HEK293 (cell line): Measurements from ENCODE around the gene TAF8.

Experiments used
- CTCF ChIA-PET: fragments of 350-600 bp; formaldehyde crosslinking; extraction: SDS; loops from one replicate; lab custom pipeline; 2021; ENCODE audit warnings: antibody characterized with exemption; lab: Yijun Ruan, JAX
- POLR2A ChIA-PET: fragments of 300-600 bp; formaldehyde crosslinking; extraction: SDS; loops from one replicate; lab custom pipeline; 2020; ENCODE audit warnings: antibody characterized with exemption, inconsistent platforms; lab: Yijun Ruan, JAX
- H3K27ac ChIP-seq: fragments of 200-500 bp; sonication (Bioruptor generic); 2 replicates; pipeline ENCODE4 v1.5.1; 2014; ENCODE audit warnings: low read depth, low read length, control low read depth, inconsistent platforms; ENCODE audit errors: extremely low read depth
- H3K36me3 ChIP-seq, 2 experiments: fragments of 200-500 bp in 1 of 2; sonication (Bioruptor generic) in 1 of 2; 1 replicate in 1 of 2; 2 replicates in 1 of 2; pipeline ENCODE4 v1.5.1; 2014 to 2017; ENCODE audit warnings: inconsistent platforms in 2 of 2, low read length in 2 of 2; ENCODE audit not compliant: control insufficient read depth in 2 of 2, insufficient read depth in 1 of 2
- H3K4me1 ChIP-seq: fragments of 200-500 bp; sonication (Bioruptor generic); 2 replicates; pipeline ENCODE4 v1.5.1; 2014; ENCODE audit warnings: mild to moderate bottlenecking, low read length, inconsistent platforms; ENCODE audit not compliant: control insufficient read depth, insufficient read depth
- H3K4me3 ChIP-seq: 2 replicates; pipeline ENCODE4 v1.5.1; 2011; ENCODE audit warnings: low read depth, mild to moderate bottlenecking, control low read depth, low read length, moderate library complexity
- H3K9me3 ChIP-seq: fragments of 200-500 bp; sonication (Bioruptor generic); 2 replicates; pipeline ENCODE4 v1.5.1; 2014; ENCODE audit warnings: low read depth, low read length, inconsistent platforms; ENCODE audit not compliant: control insufficient read depth, insufficient read depth
- FEZF1 ChIP-seq: fragments of 450-650 bp; formaldehyde crosslinking; IDR thresholded peaks from 2 replicates; pipeline ENCODE4 v1.5.1; 2016; ENCODE audit warnings: missing biosample characterization, missing genetic modification characterization
- MEIS1 ChIP-seq: sonication (generic); formaldehyde crosslinking; IDR thresholded peaks from 2 replicates; pipeline ENCODE4 v1.8.1; 2022; ENCODE audit warnings: missing genetic modification reagents, mild to moderate bottlenecking, borderline replicate concordance
- SETDB1 ChIP-seq: IDR thresholded peaks from one replicate; pipeline ENCODE4 v1.6.1; 2017; ENCODE audit warnings: mild to moderate bottlenecking, low read length, moderate library complexity, mixed read lengths; ENCODE audit not compliant: insufficient read length
- SP3 ChIP-seq: fragments of 450-650 bp; formaldehyde crosslinking; IDR thresholded peaks from 2 replicates; pipeline ENCODE4 v1.5.1; 2016; ENCODE audit warnings: missing biosample characterization, missing genetic modification characterization
- ZFP37 ChIP-seq: fragments of 450-650 bp; formaldehyde crosslinking; IDR thresholded peaks from 2 replicates; pipeline ENCODE4 v1.5.1; 2016; ENCODE audit warnings: missing biosample characterization, missing genetic modification characterization
- ZNF112 ChIP-seq: fragments of 450-650 bp; formaldehyde crosslinking; IDR thresholded peaks from 2 replicates; pipeline ENCODE4 v1.5.0; 2017; ENCODE audit warnings: missing biosample characterization, missing genetic modification characterization
- ZNF19 ChIP-seq: fragments of 450-650 bp; formaldehyde crosslinking; IDR thresholded peaks from 2 replicates; pipeline ENCODE4; 2016; ENCODE audit warnings: missing biosample characterization, missing genetic modification characterization, low read depth
- ZNF394 ChIP-seq: fragments of 450-650 bp; formaldehyde crosslinking; IDR thresholded peaks from 2 replicates; pipeline ENCODE4 v1.5.1; 2016; ENCODE audit warnings: missing biosample characterization, missing genetic modification characterization, mild to moderate bottlenecking, moderate library complexity, borderline replicate concordance
- ZNF473 ChIP-seq: fragments of 450-650 bp; formaldehyde crosslinking; IDR thresholded peaks from 2 replicates; pipeline ENCODE4 v1.5.1; 2017; ENCODE audit warnings: missing biosample characterization, missing genetic modification characterization
- ZNF501 ChIP-seq: fragments of 450-650 bp; formaldehyde crosslinking; IDR thresholded peaks from 2 replicates; pipeline ENCODE4 v1.5.1; 2016; ENCODE audit warnings: missing biosample characterization, missing genetic modification characterization
- ZNF544 ChIP-seq: fragments of 450-650 bp; formaldehyde crosslinking; IDR thresholded peaks from 2 replicates; pipeline ENCODE4 v1.5.0; 2017; ENCODE audit warnings: missing biosample characterization, missing genetic modification characterization
- ZNF560 ChIP-seq: fragments of 450-650 bp; formaldehyde crosslinking; IDR thresholded peaks from 2 replicates; pipeline ENCODE4 v1.5.1; 2017; ENCODE audit warnings: missing biosample characterization, missing genetic modification characterization, borderline replicate concordance
- ZNF600 ChIP-seq: fragments of 450-650 bp; formaldehyde crosslinking; IDR thresholded peaks from 2 replicates; pipeline ENCODE4 v1.5.1; 2016; ENCODE audit warnings: missing biosample characterization, missing genetic modification characterization
- ZNF670 ChIP-seq: fragments of 450-650 bp; formaldehyde crosslinking; IDR thresholded peaks from 2 replicates; pipeline ENCODE4 v1.5.1; 2016; ENCODE audit warnings: missing biosample characterization, missing genetic modification characterization, low read depth
- ZNF677 ChIP-seq: fragments of 450-650 bp; IDR thresholded peaks from 2 replicates; pipeline ENCODE4 v1.5.0; 2018; ENCODE audit warnings: missing biosample characterization, mild to moderate bottlenecking, missing genetic modification characterization, moderate library complexity
- ZNF747 ChIP-seq: fragments of 450-650 bp; formaldehyde crosslinking; IDR thresholded peaks from 2 replicates; pipeline ENCODE4 v1.5.1; 2016; ENCODE audit warnings: missing biosample characterization, missing genetic modification characterization
- ZNF785 ChIP-seq: fragments of 450-650 bp; formaldehyde crosslinking; IDR thresholded peaks from 2 replicates; pipeline ENCODE4 v1.5.1; 2016; ENCODE audit warnings: missing biosample characterization, missing genetic modification characterization
- ZSCAN23 ChIP-seq: fragments of 450-650 bp; formaldehyde crosslinking; IDR thresholded peaks from 2 replicates; pipeline ENCODE4 v1.5.1; 2016; ENCODE audit warnings: missing biosample characterization, missing genetic modification characterization
- TF ChIP-seq, protein P1 (sequence below): fragments of 450-650 bp; formaldehyde crosslinking; IDR thresholded peaks from 2 replicates; pipeline ENCODE4 v1.5.0; 2017; ENCODE audit warnings: missing biosample characterization, missing genetic modification characterization, borderline replicate concordance
- TF ChIP-seq, protein P2 (sequence below): fragments of 450-650 bp; formaldehyde crosslinking; conservative IDR thresholded peaks from 2 replicates; pipeline ENCODE4 v1.5.1; 2016; ENCODE audit warnings: low read depth, missing biosample characterization, missing genetic modification characterization

The TAF8 gene

DNA sequence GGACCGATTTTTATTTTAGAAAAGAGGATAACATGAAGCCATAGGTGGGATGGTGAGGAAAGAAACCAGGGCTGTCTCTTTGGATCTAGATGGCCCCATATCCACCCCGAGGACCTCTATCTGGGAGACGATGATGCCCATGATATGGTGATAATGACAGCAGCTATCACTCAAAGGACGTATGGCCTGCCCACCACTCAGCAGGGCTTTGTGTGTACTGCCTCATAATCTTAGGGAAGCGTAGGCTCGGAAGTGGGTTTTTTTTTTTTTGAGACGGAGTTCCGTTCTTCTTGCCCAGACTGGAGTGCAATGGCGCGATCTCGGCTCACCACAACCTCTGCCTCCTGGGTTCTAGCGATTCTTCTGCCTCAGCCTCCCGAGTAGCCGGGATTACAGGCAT, 8.2 kb upstream of the TAF8 start:
- Histone ChIP-seq H3K36me3 (no peaks in the 10 kb centered on the region), H3K4me3 (no peak overlapping the region), H3K9me3 (no peaks in the 10 kb centered on the region)
- POLR2A ChIA-PET, result interaction anchor here (0.7 to 1.5 kb wide), 3 partner anchors 102 to 256 kb away, joined by 3 to 4 read pairs (median 3); partner anchors contain the start of genes BYSL and MED20
- TF ChIP-seq ZNF394 (tag by site-specific recombination) (no peak), ZFP37 (tag by site-specific recombination) (no peak), ZNF600 (tag by site-specific recombination) (no peak), SETDB1 (no peak), ZNF19 (tag by site-specific recombination) (no peak), ZNF501 (tag by site-specific recombination) (no peak), ZNF473 (no peak), ZNF785 (tag by site-specific recombination) (no peak), FEZF1 (tag by site-specific recombination) (no peak), SP3 (no peak), MEIS1 (CRISPR knock-in tag) (no peak), ZNF677 (tag by site-specific recombination) (no peak), ZNF112 (tag by site-specific recombination) (no peak), ZNF747 (tag by site-specific recombination) (no peak), ZNF560 (tag by site-specific recombination) (no peak), ZNF544 (tag by site-specific recombination) (no peak), ZSCAN23 (tag by site-specific recombination) (no peak), ZNF670 (tag by site-specific recombination) (no peak)
- TF ChIP-seq, protein P1, sequence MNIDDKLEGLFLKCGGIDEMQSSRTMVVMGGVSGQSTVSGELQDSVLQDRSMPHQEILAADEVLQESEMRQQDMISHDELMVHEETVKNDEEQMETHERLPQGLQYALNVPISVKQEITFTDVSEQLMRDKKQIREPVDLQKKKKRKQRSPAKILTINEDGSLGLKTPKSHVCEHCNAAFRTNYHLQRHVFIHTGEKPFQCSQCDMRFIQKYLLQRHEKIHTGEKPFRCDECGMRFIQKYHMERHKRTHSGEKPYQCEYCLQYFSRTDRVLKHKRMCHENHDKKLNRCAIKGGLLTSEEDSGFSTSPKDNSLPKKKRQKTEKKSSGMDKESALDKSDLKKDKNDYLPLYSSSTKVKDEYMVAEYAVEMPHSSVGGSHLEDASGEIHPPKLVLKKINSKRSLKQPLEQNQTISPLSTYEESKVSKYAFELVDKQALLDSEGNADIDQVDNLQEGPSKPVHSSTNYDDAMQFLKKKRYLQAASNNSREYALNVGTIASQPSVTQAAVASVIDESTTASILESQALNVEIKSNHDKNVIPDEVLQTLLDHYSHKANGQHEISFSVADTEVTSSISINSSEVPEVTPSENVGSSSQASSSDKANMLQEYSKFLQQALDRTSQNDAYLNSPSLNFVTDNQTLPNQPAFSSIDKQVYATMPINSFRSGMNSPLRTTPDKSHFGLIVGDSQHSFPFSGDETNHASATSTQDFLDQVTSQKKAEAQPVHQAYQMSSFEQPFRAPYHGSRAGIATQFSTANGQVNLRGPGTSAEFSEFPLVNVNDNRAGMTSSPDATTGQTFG (tag by site-specific recombination), result no peak
- TF ChIP-seq, protein P2, sequence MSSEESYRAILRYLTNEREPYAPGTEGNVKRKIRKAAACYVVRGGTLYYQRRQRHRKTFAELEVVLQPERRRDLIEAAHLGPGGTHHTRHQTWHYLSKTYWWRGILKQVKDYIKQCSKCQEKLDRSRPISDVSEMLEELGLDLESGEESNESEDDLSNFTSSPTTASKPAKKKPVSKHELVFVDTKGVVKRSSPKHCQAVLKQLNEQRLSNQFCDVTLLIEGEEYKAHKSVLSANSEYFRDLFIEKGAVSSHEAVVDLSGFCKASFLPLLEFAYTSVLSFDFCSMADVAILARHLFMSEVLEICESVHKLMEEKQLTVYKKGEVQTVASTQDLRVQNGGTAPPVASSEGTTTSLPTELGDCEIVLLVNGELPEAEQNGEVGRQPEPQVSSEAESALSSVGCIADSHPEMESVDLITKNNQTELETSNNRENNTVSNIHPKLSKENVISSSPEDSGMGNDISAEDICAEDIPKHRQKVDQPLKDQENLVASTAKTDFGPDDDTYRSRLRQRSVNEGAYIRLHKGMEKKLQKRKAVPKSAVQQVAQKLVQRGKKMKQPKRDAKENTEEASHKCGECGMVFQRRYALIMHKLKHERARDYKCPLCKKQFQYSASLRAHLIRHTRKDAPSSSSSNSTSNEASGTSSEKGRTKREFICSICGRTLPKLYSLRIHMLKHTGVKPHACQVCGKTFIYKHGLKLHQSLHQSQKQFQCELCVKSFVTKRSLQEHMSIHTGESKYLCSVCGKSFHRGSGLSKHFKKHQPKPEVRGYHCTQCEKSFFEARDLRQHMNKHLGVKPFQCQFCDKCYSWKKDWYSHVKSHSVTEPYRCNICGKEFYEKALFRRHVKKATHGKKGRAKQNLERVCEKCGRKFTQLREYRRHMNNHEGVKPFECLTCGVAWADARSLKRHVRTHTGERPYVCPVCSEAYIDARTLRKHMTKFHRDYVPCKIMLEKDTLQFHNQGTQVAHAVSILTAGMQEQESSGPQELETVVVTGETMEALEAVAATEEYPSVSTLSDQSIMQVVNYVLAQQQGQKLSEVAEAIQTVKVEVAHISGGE (tag by site-specific recombination), result no peak
- TF ChIP-seq, all 188 proteins: peak for 0
- H3K4me1 ChIP-seq, result peaks cover 18% of the 10 kb centered on the region
- CTCF ChIA-PET, result interaction anchor here (0.5 to 10.0 kb wide), 12 partner anchors 104 to 674 kb away, joined by 3 to 192 read pairs (median 7); partner anchors contain the start of genes BYSL, CCND3, FRS3 and MED20
- no peak overlapping the region for H3K27ac ChIP-seq
